Fibroblast of lung (primary cell): ENCODE data around the gene FBLN1.

Experiments used
- CTCF ChIP-seq, 2 donors: IDR thresholded peaks in 1 of 2; conservative IDR thresholded peaks in 1 of 2; 1 replicate in 1 of 2; 2 replicates in 1 of 2; pipeline ENCODE4 v1.5.1; 2011 to 2012; ENCODE audit warnings: low read length in 2 of 2, control low read depth in 1 of 2, inconsistent platforms in 1 of 2, low read depth in 1 of 2, mild to moderate bottlenecking in 1 of 2
- EZH2 ChIP-seq: IDR thresholded peaks from 2 replicates; pipeline ENCODE4 v1.5.1; 2012; ENCODE audit warnings: low read length, control low read depth, mild to moderate bottlenecking; ENCODE audit errors: missing control alignments

DNA sequence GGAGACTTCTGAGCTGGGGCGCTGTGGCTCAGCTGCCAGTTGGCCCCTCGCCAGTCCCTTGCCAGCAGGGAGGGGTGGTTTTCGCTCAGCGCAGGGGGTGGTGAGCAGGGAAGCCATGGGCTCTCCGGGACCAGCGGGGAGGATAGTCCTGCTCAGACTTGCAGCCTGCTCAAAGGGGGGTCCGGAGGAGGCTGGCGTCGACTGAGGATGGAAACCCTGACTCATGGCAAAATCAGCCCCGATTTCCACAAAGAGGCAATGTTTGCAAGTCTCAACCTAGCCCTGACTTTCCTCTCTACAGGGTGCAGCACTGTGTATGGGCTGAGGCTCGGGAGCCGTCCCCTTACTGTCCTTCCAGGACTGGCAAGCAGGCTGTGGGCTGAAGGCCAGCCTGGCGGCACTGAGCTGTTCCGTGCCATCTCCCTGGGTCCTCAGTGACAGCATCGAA is 35.1 kb downstream of the FBLN1 start:
- no peak for TF ChIP-seq CTCF (conservative IDR thresholded peaks at IDR 0.05 in 1 of 2, IDR thresholded peaks at IDR 0.05 in 1 of 2; ENCODE audit: low read depth in 1 of 2, low read length in 2 of 2)
- no peak for TF ChIP-seq EZH2
